NCI-H1417 (cell line): ENCODE data around the gene IMPACT.

Source experiments
- DNase-seq, 3 experiments: peaks; one replicate each; lab custom pipeline; 2025; lab: John Stamatoyannopoulos, UW

IMPACT gene

DNA sequence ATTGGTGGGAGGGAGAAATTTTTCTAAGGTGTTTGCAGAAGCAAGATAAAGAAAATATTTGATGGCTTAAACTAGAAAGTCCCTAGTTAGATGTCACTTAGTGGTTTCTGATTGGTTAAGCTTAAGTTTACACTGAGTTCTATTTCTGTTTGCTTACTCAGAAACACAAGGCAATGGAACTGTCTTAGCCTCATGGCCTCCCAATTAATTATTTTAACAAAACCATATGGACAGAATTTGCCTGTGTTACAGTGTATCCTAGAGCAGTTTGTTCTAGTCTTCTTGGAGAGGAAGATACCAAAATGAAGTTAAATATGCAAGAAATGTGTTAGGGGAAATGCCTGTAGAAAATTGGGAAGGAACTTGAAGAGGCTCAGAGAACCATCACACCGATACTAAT lies 4.6 kb upstream of the IMPACT start:
- peak in 1 of 3 experiments; percentile 33 for DNase-seq

DNA sequence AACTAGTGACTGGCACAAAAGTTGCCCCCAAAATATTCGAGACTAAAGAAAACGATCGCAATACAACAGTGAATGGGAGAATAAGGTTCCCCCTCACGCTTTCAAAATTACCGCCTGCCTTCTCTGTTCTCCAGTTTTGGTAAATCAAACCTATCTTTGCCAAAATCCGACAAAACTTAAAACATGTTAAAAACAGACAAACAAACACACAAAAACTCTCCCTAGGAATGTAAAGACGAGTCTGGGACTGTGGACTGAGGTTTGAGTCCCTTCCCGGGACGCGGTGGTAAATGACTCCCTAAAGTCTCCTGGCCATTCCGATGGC lies 435 bp upstream of the IMPACT start:
- no peak for DNase-seq

DNA sequence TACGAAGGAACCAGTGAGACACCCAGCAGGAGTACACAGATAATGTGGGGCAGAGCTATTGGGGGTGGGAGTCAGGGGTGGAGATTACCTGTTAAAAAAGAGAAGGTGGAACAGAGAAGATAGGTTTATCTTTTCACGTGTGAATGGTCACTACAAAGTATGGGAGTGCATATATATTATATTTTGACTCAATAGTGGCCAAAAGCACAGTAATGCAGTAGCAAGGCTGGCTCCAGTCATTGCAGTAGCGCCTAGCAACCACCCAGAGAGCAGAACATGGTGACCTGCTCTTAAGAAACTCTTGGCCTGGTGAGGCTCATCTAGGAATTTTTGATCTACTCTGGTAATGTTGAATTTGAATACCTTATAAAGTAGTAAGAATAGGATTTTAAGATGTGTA lies 1.0 kb downstream of the IMPACT start:
- DNase-seq: peak in 2 of 3 experiments; percentile 30 to 66

DNA sequence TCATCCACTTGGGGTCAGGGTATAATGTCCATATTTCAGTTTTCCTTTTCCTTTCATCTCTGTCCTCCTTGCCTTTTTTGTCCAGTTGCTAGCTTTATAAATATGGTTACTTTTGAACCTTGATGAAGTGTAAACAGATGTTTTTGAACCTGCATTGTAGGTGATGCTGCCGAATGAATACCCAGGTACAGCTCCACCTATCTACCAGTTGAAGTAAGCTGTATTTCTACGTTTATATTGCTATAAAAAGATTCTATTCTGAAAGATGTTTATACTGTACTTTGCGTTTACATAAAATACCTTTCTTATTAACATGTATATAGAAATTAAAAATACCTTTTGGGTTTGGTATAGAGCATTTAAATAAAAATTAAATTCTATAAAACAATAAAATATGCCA lies 2.2 kb downstream of the IMPACT start:
- DNase-seq: no peak

DNA sequence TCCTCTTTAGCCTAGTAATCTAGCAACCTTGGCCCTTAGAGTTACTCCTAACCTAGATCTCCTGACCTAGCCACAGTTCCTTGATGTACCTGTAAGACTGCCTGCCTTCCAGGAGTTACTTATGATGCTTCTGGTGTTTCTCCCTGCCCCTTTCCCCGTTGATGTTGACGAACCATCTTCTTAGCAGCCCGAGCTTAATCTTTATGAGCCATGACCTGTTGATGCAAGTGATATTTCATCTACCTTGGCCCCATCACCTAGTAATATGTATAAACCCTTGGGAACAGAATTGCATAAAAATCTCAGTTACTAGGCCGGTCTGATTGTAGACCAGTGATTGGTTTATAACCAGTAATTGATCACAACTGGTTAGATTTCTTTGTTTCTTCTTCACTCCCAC lies 2.7 kb downstream of the IMPACT start:
- DNase-seq: no peak

DNA sequence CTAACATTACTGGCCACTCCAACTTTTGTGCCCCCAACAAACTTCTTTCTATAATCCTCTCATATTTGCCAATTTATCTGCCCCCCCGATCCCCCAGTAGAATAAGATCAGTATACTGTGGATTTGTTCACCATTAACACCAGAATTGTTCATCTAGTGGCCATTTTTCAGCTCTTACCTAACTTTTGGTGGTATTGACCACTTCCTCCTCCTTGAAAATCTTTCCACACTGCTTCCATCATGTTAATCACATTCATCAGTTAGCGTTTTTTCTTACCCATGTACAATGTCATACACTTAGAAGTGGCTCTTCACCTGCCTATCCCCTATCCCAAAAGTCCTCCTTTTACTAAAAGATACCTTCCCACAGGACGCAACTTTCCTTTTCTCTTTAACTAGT lies 6.1 kb downstream of the IMPACT start:
- DNase-seq: no peak

DNA sequence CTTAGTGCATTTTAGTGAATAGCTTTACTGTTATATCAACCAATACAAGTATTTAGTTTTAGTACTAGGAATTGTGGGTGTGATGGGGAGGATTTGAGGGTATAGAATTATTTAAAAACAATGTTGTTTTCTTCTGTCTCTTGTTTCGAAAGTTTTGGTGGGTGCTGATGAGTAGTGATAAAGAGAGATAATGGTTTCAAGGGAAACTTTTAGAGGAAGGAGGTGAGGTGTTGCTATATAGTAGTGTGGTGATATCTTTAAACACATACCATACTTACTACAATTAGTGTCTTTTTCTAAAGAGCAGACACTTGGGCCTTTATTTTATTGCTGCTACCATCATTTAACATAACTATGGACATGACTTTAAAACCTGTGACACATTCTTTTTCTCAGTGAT lies 10.5 kb downstream of the IMPACT start:
- DNase-seq: no peak

DNA sequence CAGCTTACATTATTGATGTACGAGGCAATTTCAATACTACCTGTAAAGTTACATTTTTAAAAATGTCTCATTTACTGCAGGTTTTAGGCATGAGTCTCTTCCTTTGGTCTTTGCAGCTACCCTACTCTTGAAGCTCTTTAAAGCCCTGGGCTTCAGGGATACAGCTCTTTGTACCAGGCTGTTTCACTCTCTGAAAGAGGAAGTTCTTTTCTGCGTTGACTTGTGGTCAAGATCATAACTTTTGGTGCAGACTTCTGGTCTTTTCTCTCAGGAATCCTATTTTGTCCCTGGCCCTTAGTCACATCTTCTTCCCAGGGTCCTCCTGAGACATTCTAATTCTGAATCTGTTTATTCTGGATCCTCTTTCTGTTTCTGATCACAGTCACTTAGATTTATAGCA lies 17.4 kb downstream of the IMPACT start:
- no peak for DNase-seq

DNA sequence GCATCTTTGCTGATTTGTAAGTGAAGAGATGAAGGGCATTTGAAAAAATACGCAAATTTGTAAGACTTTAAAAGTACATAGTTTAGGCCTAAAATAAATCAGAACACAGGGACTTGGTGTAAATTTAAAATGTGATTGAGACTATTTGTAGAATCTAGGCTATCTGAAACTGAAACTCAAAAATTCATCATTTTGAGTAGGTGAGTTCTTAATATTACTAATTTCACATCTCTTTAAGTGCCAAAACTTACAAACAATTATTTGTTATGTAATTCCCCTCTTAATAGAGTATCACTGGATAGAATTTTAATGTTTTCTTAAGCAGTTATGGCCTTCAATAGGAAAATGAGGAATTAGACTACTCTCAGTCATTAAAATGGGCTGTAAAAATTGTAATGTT lies 20.0 kb downstream of the IMPACT start:
- DNase-seq: no peak

DNA sequence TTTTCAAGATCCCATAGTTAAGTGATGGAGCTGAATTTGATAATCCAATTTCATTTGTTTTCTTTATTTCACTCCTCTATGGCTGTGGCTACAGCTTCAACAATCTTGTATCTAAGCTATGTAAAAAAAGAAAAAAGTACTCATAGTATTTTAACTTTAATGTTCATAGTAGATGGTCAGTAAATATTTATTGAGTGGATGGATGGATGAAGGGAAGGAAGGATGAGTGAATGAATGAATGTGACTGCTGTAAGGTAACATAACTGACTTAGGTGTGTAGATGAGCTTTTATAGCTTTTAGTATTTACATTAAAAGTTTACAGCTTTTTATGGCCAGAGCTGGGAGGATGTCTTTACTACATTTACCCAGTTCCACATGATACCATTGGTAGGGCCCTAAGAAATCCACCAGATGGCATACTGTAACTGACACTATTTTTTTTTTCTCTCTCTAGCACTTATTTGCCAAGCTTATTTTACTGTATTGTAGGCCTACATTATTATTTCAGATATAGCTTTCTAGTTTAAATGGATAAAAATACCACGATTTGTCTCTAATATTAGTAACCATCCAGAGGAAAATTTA lies 20.6 kb downstream of the IMPACT start:
- DNase-seq: no peak

DNA sequence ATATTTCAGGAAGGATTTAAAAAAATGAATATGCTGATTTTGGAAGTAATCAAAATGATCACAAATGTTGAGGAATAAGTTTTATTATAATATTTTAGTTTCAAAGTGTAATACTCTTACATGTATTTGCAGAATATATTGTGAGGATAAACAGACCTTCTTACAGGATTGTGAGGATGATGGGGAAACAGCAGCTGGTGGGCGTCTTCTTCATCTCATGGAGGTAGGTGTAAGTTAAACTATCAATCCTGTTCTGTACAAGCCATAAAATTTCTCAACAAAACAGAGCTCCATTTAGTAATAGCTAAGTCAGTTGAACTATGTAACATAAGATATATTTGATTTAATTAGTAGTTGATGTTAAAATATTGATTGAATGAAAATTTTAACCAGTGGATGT lies 21.5 kb downstream of the IMPACT start:
- DNase-seq: no peak

DNA sequence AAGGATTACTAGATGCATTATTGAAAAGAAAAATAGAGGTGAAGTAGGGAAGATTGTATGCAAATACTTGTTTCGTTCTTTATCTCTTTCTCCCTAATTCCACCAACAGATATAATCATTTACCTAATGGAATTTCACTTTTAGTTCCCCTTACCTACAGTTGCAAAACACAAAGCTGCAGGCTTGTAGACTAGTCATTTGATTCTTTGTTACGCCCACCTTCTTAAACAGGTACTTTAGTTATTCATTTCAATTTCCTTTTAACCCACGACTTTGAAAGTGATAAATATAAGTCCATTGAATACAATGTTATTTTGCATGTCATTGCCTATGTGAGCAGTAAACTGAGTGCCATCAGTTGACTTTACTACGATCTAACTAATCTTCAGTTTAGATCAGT lies 30.1 kb downstream of the IMPACT start:
- no peak for DNase-seq

DNA sequence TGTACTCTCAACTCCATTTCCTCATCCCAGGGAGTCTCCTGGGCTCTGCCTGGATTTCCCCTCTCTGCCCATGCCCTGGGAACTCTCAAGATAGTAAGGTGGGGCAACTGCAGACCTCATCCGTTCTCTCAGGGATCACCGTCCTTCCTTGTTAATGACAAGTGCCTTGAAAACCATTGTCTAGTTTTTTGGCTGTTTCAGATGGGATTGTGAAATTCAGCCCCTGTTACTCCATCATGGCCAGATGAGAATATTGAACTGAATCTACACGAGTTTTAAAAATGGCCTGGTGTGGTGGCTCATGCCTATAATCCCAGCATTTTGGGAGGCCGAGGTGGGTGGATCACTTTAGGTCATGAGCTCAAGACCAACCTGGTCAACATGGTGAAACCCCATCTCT lies 33.3 kb downstream of the IMPACT start:
- DNase-seq: no peak

DNA sequence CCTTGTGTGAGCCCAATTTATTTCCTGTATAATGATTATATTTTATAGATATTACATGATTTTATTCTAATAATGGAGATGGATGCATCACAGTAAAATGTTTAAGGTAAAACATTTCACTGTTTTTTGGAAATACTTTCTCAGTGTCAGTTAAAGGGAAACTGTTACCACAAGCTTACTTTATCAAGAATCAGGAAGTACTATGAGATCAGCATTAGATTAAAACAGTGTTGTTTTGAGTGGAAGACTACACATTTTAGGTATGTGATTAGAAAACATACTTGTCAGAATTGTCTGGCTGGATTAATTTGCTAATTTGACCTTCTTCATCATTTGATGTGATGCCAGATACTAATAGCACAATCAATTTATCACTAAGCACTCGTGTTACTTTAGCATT lies 33.9 kb downstream of the IMPACT start, which contains the start of gene HRH4:
Gene HRH4 (plus strand): TSS at position 250 of the 400 bp plus-strand sequence. CDS start 92 bp downstream, at position 342.
- no peak for DNase-seq

DNA sequence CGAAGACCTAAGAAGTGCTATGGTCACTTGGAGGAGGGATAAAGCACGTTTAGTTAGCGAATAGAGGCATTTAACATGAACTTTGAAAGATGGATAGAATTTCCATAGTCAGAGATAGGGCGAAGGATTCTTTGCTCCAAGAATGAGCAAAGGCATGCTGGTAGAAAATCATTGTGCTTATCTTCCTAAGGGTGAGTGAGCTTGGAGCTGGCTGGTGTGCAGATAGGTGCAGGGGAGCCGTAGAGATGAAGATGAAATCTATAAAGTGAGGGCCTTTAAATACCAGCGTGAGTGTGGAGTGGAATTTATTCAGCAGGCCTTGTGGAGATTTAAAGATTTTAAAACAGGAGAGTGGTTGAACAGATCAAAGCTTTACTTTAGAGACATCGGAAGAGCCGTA lies 35.5 kb downstream of the IMPACT start:
- DNase-seq: no peak

DNA sequence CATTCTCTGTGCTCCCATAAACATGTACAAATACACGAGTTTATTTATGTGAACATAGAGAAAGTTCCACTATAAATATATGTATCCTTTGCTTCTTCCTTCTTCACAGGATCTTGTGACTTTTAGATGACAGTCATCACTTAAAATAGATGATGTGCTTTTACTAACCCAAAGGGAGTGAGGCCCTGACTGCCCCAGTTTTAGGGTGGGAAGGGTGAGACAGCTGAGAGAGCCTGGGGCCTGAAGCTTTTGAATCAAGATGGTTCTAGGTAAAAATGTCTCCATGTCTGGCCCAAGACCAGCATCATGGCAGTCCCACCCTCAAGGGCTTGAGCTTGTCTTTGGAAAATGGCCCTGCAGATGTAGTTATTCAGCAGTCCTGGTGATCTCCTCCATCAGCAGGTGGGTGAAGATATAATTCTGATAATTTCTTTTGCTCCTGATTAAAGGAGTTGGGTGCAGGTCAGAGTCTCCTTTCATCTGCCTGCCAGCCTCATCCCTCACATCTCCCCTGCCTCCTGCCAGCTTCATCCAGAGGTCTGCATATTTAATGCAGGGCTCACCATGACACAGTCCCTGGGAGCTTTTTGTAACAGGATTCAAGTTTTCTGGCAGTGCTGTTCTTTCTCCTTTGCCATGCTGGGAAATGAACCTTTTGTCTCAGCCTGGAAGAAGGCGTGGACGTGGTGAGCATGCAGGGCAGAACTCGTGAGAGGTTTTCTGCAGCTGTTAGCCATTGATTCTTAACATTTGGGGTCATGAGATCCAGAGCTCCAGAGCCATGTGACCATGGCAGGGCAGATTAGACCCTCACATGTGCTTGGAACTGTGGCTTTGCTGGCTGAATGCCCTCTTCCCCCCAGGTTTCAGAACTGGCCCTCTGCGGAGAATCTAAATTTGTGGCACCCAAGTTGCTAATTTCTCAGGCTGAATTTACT lies 36.6 kb downstream of the IMPACT start:
- no peak for DNase-seq

DNA sequence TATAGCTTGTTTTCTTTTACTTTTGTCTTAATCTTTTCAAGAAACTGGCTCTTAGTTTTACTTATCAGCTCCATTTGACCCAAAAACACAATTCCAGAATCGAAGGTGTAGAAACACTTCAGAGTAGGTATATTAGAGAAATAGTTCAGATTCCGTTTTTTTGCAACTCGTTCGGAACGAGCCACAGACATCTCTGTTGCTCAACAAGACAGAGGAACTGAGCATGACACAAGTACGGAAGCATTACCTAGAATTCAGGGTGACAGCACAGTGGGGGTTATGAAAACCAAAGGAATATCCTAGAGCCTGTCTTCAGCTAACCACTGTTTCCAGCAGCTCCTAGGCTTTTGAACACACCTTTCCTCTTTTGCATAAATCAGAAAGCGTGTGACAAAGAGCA lies 39.0 kb downstream of the IMPACT start:
- no peak for DNase-seq

DNA sequence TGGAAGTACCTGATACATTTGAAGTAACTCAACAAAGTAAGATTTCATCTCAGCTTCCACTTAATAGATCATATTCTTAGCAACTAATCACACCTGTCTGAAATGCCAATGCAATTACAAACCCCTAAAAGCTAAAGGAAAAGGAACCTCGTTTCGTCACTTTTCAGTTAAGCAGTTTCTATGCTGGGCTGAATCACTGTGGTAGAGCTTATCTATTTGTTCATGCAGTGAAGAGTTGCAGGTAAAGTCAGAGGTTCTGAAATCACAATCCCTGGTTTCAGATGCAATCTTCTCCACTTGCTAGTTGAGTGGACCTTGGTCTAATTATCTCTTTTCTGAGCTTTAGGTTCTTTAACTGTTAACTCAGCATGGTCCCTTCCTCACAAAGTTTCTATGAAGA lies 40.3 kb downstream of the IMPACT start:
- no peak for DNase-seq

DNA sequence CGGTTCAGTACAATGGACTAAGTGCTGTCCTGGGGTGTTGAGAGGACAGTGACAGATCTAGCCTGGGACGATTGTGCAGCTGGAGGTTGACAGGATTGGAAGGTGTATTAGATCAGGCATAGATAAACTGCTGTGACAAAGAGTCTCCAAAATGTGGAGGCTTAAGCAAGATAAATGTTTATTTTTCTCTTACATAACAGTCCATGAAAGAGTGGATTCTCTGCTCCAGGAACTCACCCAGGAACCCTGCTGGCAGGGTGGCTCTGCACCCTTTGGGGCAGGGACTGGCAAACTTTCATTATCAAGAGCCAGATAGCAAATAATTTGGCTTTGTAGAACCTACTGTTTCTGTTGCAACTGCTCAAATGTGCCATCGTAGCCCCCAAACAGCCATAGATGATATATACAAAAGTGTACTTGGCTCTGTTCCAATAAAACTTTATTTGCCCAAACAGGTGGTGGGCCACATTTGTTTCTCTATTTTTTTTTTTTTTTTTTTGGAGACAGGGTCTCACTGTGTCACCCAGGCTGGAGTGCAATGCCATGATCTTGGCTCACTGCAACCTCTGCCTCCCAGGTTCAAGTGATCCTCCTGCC lies 43.6 kb downstream of the IMPACT start:
- peak in 1 of 3 experiments; percentile 32 for DNase-seq

DNA sequence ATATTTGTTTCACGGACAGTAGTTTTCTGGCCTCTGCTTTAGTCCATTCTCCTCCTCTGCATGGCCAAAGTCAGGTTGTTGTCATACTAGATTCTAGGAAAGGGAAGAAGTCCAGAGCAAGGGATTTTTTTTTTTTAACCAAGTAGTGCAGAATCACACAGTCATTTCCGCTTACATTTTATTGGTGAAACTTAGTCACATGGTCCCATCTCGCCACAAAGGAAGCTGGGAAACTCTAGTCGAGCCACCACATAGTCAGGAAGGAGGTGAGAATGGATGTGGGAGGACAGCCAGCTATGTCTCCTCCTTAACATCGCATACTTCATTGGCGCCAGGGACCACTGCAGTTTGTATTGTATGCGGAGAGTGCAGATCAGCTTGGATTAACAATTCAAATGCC lies 44.3 kb downstream of the IMPACT start:
- DNase-seq: no peak

DNA sequence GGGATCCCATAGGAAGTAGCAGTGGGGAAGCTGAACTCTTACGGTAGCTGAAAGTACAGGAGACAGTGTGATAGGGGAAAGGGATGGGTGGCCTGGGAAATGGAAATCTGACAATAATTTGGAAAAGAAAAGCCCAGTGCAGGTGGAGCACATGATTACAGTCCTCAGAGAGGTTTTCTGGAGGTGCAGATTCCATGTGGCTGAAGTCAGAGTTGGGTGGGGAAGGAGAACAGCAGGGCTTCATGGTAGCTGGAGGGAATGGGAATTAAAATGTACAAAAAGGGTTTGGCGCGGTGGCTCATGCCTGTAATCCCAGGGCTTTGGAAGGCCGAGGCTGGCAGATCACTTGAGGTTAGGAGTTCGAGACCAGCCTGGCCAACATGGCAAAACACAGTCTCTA lies 46.1 kb downstream of the IMPACT start:
- no peak for DNase-seq

DNA sequence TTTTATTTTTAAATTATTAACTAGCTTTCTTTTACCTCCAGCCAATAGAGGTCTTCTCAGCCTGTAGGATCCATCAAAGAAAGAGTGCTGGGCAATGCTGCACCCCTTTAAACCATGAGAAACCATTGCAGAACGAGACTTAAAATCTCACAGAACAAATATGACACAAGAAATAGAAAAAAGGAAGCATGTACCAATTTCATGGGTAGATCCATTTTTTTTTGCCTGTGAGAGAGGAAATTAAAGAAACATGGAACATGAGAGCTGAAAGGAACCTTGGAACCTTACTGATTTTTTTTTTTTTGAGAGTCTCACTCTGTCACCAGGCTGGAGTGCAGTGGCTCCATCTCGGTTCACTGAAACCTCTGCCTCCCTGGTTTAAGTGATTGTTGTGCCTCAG lies 47.9 kb downstream of the IMPACT start:
- DNase-seq: no peak

DNA sequence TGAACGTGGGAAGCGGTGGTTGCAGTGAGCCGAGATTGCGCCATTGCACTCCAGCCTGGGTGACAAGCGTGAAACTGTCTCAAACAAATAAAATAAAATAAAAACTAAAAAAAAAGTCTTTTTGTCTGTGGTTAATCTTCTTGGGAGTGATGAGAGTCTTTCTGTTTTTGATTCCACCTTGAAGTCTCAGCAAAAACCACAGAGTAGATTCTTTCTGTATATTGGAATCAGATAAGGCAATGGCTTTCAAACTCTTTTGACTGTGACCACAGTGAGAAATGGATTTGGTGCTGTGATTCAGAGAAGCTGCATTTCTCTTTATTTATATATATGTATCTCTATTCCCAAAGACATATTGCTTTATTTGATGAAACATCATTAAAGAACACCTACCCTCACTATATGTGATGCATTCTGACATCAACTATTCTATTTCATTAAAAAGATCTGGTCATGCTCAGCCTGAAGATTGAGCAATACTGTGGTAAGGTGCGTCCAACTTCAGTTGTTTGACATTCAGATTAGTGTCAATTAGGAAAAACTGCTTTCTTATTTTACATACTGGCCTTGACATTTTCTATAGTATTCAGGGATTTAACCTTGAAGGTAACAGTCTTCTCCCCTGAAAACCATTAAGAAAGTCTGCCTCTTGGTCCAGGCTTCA lies 49.6 kb downstream of the IMPACT start:
- no peak for DNase-seq
